Pancreas (tissue), 10 donors: ENCODE data around the gene MYL7. TPM values are rescaled to one million over a fixed set of nuclear protein-coding genes. Genes with fewer than 3 reads are reported as not detected.

Experiments
- ATAC-seq, 4 donors: fragments of 200-7000 bp; cut with Tn5 transposase; one replicate each; pipeline versions ENCODE4 v1.8.0 to v1.9.1; 2020; ENCODE audit warnings: mild to moderate bottlenecking in 4 of 4, moderate library complexity in 4 of 4
- DNase-seq, 6 donors: peaks; one replicate each; pipeline ENCODE4 v3.0.0-alpha.2; 2020
- FAIRE-seq: peaks from 2 replicates; lab custom pipeline; 2012; peaks lifted over from hg19 to GRCh38; lab: Jason Lieb, UNC
- H3K27ac ChIP-seq, 4 donors: fragments of 200-600 bp; sonication (generic); 1 replicate in 3 of 4; 2 replicates in 1 of 4; pipeline versions ENCODE4 v1.5.0 to v1.8.0; 2020
- H3K27me3 ChIP-seq, 4 donors: fragments of 200-600 bp; one replicate each; pipeline ENCODE4 v1.8.0; 2021
- H3K36me3 ChIP-seq, 3 donors: fragments of 200-600 bp; sonication (generic) in 1 of 3; one replicate each; pipeline versions ENCODE4 v1.5.0 to v1.8.0; 2020 to 2021
- H3K4me1 ChIP-seq, 3 donors: fragments of 200-600 bp; one replicate each; pipeline ENCODE4 v1.8.0; 2021
- H3K4me3 ChIP-seq, 4 donors: fragments of 200-600 bp; sonication (generic) in 2 of 4; one replicate each; pipeline versions ENCODE4 v1.5.0 to v1.8.0; 2020 to 2021
- H3K9me3 ChIP-seq, 4 donors: fragments of 200-600 bp; one replicate each; pipeline ENCODE4 v1.8.0; 2021
- CTCF ChIP-seq, 4 donors: fragments of 200-600 bp; sonication (generic) in 3 of 4; IDR thresholded peaks; one replicate each; pipeline versions ENCODE4 v1.5.0 to v1.8.0; 2021; ENCODE audit warnings: antibody characterized with exemption in 4 of 4
- whole genome bisulfite sequencing, 2 donors: extraction: QIAGEN DNeasy Blood & Tissue Kit; methylation state at CpG; one replicate each; pipeline ENCODE4 v1.1.7; 2013; 5-methylcytosine and 5-hydroxymethylcytosine counted together
- intact Hi-C, 3 donors: fragments of 100-400 bp; cut with DNase I; formaldehyde crosslinking; loops; one replicate each; pipeline versions ENCODE4 v1.11.1 to v1.14.2; 2022
- polyA plus RNA-seq, 2 donors: library from polyadenylated mRNA; stranded (reverse); fragments of 200-250 nt; gene quantifications; one replicate each; pipeline ENCODE4 v1.2.3, GENCODE V29; 2013
- total RNA-seq, 6 donors: library from RNA; stranded (reverse); fragmentation: NEBNext Ultra II Directional in 4 of 6; extraction: Animal tissue kit (Norgen Biotek cat#: 25700) in 4 of 6; gene quantifications; one replicate each; pipeline versions ENCODE4 v1.2.1 to v1.2.4, GENCODE V29; 2021 to 2023
- donor health status: healthy with polysubstance abuse.
- donor health status: DM: no; HTN: no; CAD: no; lungs with moderate emphysema.
- donor health status: DM: no; HTN: no; CAD: no.
- donor health status: control.
- donor health status: control.
- donor health status: Bipolar disorder and iron deficiency.
- donor health status: DM: yes; HTN: yes; CAD: no.
- donor health status: DM: no; HTN: no; CAD: no.
- donor health status: DM: no; HTN: no; CAD: no.
- donor health status: DM: yes; HTN: yes; CAD: no.

The MYL7 gene
- total and polyA plus RNA-seq, 8 donors = 0.94 to 2.3 (median 1.9) TPM; not detected in 5

GRCh38 chr7:44112231-44112996 is 28.7 kb downstream of the MYL7 start:
- no peaks in the 10 kb centered on the region for H3K9me3 ChIP-seq

GRCh38 chr7:44111761-44112160 is 29.4 kb downstream of the MYL7 start:
- Histone ChIP-seq H3K4me3 (no peak overlapping the region), H3K27me3 (no peaks in the 10 kb centered on the region), H3K27ac (no peak overlapping the region), H3K9me3 (no peaks in the 10 kb centered on the region), H3K36me3 (peaks cover 0 to 7% (median 0%) of the 10 kb centered on the region in 3 donors), H3K4me1 (no peaks in the 10 kb centered on the region)
- no peak for FAIRE-seq
- ATAC-seq = peak in 1 of 4 donors; percentile 20
- DNase-seq = peak in 1 of 6 donors; percentile 35
- WGBS, 2 donors = 70 to 74% methylated on average over 16 of the region's 16 CpGs
- intact Hi-C loops = no loop called here
- TF ChIP-seq CTCF (IDR thresholded peaks at IDR 0.05) = no peak

More at GRCh38 chr7:44112231-44112996, 28.7 kb downstream of the MYL7 start:
- DNase-seq (peak in 3 of 6 donors; percentile 55 to 72 (median 65)), ATAC-seq (peak in 2 of 4 donors; percentile 25 to 58), FAIRE-seq (no peak)
- intact Hi-C loops = no loop called here
- Histone ChIP-seq H3K4me3 (no peak overlapping the region), H3K27ac (no peak overlapping the region), H3K36me3 (peaks cover 0 to 9% (median 0%) of the 10 kb centered on the region in 3 donors), H3K27me3 (no peaks in the 10 kb centered on the region), H3K4me1 (no peaks in the 10 kb centered on the region)
- TF ChIP-seq CTCF (IDR thresholded peaks at IDR 0.05) = no peak
- WGBS, 2 donors = 44 to 55% methylated on average over 41 of the region's 41 CpGs

GRCh38 chr7:44110719-44111635 is 30.2 kb downstream of the MYL7 start:
- intact Hi-C loops = no loop called here
- no peak overlapping the region for H3K4me3 ChIP-seq
- H3K9me3 ChIP-seq = no peaks in the 10 kb centered on the region
- no peaks in the 10 kb centered on the region for H3K27me3 ChIP-seq
- FAIRE-seq (no peak), DNase-seq (peak in 2 of 6 donors; percentile 35 to 53), ATAC-seq (no peak)
- no peaks in the 10 kb centered on the region for H3K36me3 ChIP-seq
- H3K27ac ChIP-seq = no peak overlapping the region
- no peak for TF ChIP-seq CTCF (IDR thresholded peaks at IDR 0.05)
- no peaks in the 10 kb centered on the region for H3K4me1 ChIP-seq
- 73 to 84% methylated on average over 25 to 27 of the region's 27 CpGs for WGBS, 2 donors

- no peak for FAIRE-seq
- intact Hi-C loops = no loop called here
- Histone ChIP-seq H3K36me3 (no peaks in the 10 kb centered on the region), H3K9me3 (no peaks in the 10 kb centered on the region), H3K27ac (no peak overlapping the region), H3K4me1 (no peaks in the 10 kb centered on the region), H3K4me3 (no peak overlapping the region), H3K27me3 (no peaks in the 10 kb centered on the region)
- no peak for DNase-seq
- 85 to 94% methylated on average over 17 to 18 of the region's 18 CpGs for WGBS, 2 donors
- no peak for ATAC-seq
- TF ChIP-seq CTCF (IDR thresholded peaks at IDR 0.05) = no peak
Measured at GRCh38 chr7:44109991-44110390, 31.1 kb downstream of the MYL7 start.
